Activated CD8-positive, alpha-beta T cell treated with anti-CD3 and anti-CD28 coated beads for 36 hours (primary cell): ENCODE results near the gene NUDT15. TPM values are rescaled to one million over a fixed set of nuclear protein-coding genes. Genes with fewer than 3 reads are reported as not detected.

Experiments
- ATAC-seq: fragments of 200-7000 bp; cut with Tn5 transposase; one replicate; pipeline ENCODE4 v1.10.0; 2021; ENCODE audit warnings: mild to moderate bottlenecking, moderate library complexity
- CTCF ChIA-PET: fragments of 350-600 bp; sonication (Branson Sonifier 250); formaldehyde crosslinking; loops from one replicate; lab custom pipeline; 2021; ENCODE audit warnings: antibody characterized with exemption; lab: Charles Lee
- POLR2A ChIA-PET: fragments of 350-600 bp; sonication (Branson Sonifier 250); formaldehyde crosslinking; loops from one replicate; lab custom pipeline; 2021; ENCODE audit warnings: antibody characterized with exemption; lab: Charles Lee
- DNase-seq: peaks from one replicate; pipeline ENCODE4 v3.0.0-alpha.2; 2020
- H3K27ac Mint-ChIP-seq: one replicate; pipeline ENCODE4 v1.8.0; 2021; ENCODE audit warnings: mild to moderate bottlenecking, mixed read lengths
- H3K27me3 Mint-ChIP-seq: one replicate; pipeline ENCODE4 v1.8.0; 2021; ENCODE audit warnings: mixed read lengths
- H3K36me3 Mint-ChIP-seq: one replicate; pipeline ENCODE4 v1.8.0; 2021; ENCODE audit warnings: low read depth, mixed read lengths
- H3K4me1 Mint-ChIP-seq: one replicate; pipeline ENCODE4 v1.8.0; 2021; ENCODE audit warnings: low read depth, mixed read lengths
- H3K4me3 Mint-ChIP-seq: one replicate; pipeline ENCODE4 v1.8.0; 2021; ENCODE audit warnings: mild to moderate bottlenecking, moderate library complexity, mixed read lengths
- H3K9me3 Mint-ChIP-seq: one replicate; pipeline ENCODE4 v1.8.0; 2021; ENCODE audit warnings: mixed read lengths
- intact Hi-C: fragments of 100-400 bp; cut with micrococcal nuclease; formaldehyde crosslinking; loops from one replicate; pipeline ENCODE4 v1.10.0; 2022
- total RNA-seq, 2 experiments: library from RNA; stranded (reverse); gene quantifications; one replicate each; pipeline ENCODE4 v1.2.3, GENCODE V29; 2021
- TF ChIP-seq, protein P1 (sequence below): fragments of 200-600 bp; IDR thresholded peaks from one replicate; pipeline ENCODE4 v1.8.0; 2022; ENCODE audit warnings: antibody characterized with exemption, mild to moderate bottlenecking

Gene NUDT15
- 10 to 100 TPM; 22.8 to 23.5 TPM for total RNA-seq

DNA sequence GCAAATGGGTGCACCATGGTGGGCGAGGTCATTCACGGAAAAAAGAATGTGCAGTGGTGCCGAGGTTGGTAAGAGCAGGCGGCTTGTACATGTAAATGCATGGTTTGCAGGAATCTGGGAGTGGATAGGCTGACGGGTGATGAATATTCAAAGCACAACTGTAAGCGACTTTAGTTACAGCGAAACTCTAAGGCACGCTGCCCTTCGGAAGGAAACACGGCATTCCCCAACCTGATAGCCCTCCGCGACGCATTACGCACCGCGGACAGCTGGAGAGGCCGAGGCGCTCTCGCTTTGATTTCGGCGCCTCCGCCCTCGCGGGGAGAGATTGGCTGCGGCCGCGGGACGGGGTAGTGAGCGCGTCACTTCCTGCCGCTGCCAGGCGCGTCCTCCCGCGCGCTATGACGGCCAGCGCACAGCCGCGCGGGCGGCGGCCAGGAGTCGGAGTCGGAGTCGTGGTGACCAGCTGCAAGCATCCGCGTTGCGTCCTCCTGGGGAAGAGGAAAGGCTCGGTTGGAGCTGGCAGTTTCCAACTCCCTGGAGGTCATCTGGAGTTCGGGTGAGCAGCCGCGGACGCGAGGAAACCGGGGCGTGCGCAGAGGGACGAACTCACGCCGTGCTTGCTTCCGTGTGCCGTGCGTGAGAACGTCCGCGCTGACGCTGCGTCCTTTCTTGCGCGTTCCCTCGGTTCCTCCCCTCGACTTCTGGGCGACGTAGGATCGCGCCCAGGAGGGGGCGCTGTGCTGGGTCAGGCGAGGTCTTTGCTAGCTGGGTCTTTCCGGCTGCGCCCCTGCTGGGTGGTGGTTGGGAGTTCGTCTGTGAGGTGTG is at the start of gene NUDT15:
NUDT15 (plus strand) TSS at position 381 of the 828 bp plus-strand sequence; CDS start at position 402, 21 bp downstream.
- H3K9me3 Mint-ChIP-seq: no peaks in the 10 kb centered on the region
- DNase-seq (peak; percentile 97), ATAC-seq (peak; percentile 89)
- peaks cover 40% of the 10 kb centered on the region for H3K4me1 Mint-ChIP-seq
- ChIA-PET CTCF (interaction anchor here (0.6 to 3.1 kb wide), 30 partner anchors 10 to 720 kb away, joined by 3 to 28 read pairs (median 4); partner anchors contain the start of genes ITM2B, MED4 and SUCLA2), POLR2A (interaction anchor here (0.7 to 3.0 kb wide), 11 partner anchors 9 to 938 kb away, joined by 3 to 14 read pairs (median 4); partner anchors contain the start of genes FNDC3A, ITM2B and MED4)
- TF ChIP-seq, protein P1, sequence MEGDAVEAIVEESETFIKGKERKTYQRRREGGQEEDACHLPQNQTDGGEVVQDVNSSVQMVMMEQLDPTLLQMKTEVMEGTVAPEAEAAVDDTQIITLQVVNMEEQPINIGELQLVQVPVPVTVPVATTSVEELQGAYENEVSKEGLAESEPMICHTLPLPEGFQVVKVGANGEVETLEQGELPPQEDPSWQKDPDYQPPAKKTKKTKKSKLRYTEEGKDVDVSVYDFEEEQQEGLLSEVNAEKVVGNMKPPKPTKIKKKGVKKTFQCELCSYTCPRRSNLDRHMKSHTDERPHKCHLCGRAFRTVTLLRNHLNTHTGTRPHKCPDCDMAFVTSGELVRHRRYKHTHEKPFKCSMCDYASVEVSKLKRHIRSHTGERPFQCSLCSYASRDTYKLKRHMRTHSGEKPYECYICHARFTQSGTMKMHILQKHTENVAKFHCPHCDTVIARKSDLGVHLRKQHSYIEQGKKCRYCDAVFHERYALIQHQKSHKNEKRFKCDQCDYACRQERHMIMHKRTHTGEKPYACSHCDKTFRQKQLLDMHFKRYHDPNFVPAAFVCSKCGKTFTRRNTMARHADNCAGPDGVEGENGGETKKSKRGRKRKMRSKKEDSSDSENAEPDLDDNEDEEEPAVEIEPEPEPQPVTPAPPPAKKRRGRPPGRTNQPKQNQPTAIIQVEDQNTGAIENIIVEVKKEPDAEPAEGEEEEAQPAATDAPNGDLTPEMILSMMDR: peak; percentile 99
- intact Hi-C loops: loop anchor here (2.0 kb wide), 1 partner anchor 57 kb away; the partner anchor contains the start of gene MED4
- peaks cover 31% of the 10 kb centered on the region for H3K36me3 Mint-ChIP-seq
- peak within 1 kb of the TSS; percentile 90 for H3K4me3 Mint-ChIP-seq
- peak within 1 kb of the TSS; percentile 97 for H3K27ac Mint-ChIP-seq
- H3K27me3 Mint-ChIP-seq: no peaks in the 10 kb centered on the region

GRCh38 chr13:47990427-47990826 is 47.1 kb upstream of the NUDT15 start:
- TF ChIP-seq, protein P1: no peak
- no peak overlapping the region for H3K4me3 Mint-ChIP-seq
- H3K27me3 Mint-ChIP-seq: no peaks in the 10 kb centered on the region
- ChIA-PET POLR2A (no interaction called here), CTCF (no interaction called here)
- H3K36me3 Mint-ChIP-seq: peaks cover 49% of the 10 kb centered on the region
- H3K27ac Mint-ChIP-seq: no peak overlapping the region
- ATAC-seq (no peak), DNase-seq (no peak)
- peaks cover 3% of the 10 kb centered on the region for H3K4me1 Mint-ChIP-seq
- intact Hi-C loops: no loop called here
- no peaks in the 10 kb centered on the region for H3K9me3 Mint-ChIP-seq

DNA sequence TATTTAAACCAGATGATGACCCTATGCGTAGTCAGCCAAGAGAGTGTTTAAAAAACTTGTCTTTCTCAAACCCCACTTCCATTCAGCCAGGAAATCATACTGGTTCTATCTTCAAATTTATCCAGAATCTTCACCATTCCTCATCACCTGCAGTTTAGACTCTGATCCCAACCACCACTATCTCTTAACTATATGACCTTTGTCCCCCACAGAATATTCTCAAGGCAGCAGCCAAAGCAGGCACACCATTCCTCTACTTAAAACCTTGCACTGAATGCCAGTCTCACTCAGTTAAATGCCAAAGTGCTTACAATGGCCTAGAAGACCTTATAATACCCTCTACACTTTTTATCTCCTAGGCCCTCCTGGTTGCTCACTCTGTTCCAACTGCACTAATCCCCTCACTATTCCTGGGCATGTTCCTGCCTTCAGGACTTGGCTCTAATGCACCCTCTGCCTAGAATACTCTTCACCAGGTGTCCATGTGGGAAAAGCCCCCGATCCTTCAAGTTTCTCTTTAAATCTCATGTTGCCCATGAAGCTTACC is 46.5 kb upstream of the NUDT15 start:
- DNase-seq (no peak), ATAC-seq (no peak)
- intact Hi-C loops: no loop called here
- Mint-ChIP-seq H3K9me3 (no peaks in the 10 kb centered on the region), H3K27ac (no peak overlapping the region), H3K36me3 (peaks cover 43% of the 10 kb centered on the region), H3K4me3 (no peak overlapping the region), H3K4me1 (peaks cover 3% of the 10 kb centered on the region), H3K27me3 (no peaks in the 10 kb centered on the region)
- POLR2A ChIA-PET: no interaction called here
- TF ChIP-seq, protein P1: no peak
- CTCF ChIA-PET: no interaction called here

GRCh38 chr13:47991859-47992258 is 45.7 kb upstream of the NUDT15 start:
- ATAC-seq (no peak), DNase-seq (no peak)
- Mint-ChIP-seq H3K27me3 (no peaks in the 10 kb centered on the region), H3K4me1 (peaks cover 5% of the 10 kb centered on the region), H3K27ac (no peak overlapping the region), H3K4me3 (no peak overlapping the region), H3K9me3 (no peaks in the 10 kb centered on the region), H3K36me3 (peaks cover 40% of the 10 kb centered on the region)
- TF ChIP-seq, protein P1: no peak
- POLR2A ChIA-PET: no interaction called here
- intact Hi-C loops: no loop called here
- CTCF ChIA-PET: no interaction called here

- no peaks in the 10 kb centered on the region for H3K27me3 Mint-ChIP-seq
- intact Hi-C loops: no loop called here
- POLR2A ChIA-PET: no interaction called here
- H3K27ac Mint-ChIP-seq: no peak overlapping the region
- peaks cover 30% of the 10 kb centered on the region for H3K4me1 Mint-ChIP-seq
- DNase-seq (no peak), ATAC-seq (no peak)
- CTCF ChIA-PET: no interaction called here
- TF ChIP-seq, protein P1: no peak
- H3K9me3 Mint-ChIP-seq: no peaks in the 10 kb centered on the region
- no peak overlapping the region for H3K4me3 Mint-ChIP-seq
- peaks cover 27% of the 10 kb centered on the region for H3K36me3 Mint-ChIP-seq
These were observed 40.1 kb upstream of the NUDT15 start for GRCh38 chr13:47997384-47997783.
